Kidney epithelial cell (primary cell): ENCODE results near the gene NFASC. TPM values are rescaled to one million over a fixed set of nuclear protein-coding genes. Genes with fewer than 3 reads are reported as not detected.

Experiments
- DNase-seq: peaks from one replicate; pipeline ENCODE4 v3.0.0-alpha.2; 2010; ENCODE audit warnings: low read depth
- H3K27me3 ChIP-seq: 2 replicates; pipeline ENCODE4 v1.6.0; 2011; ENCODE audit warnings: low read length; ENCODE audit not compliant: control insufficient read depth, insufficient read depth
- H3K36me3 ChIP-seq: 2 replicates; pipeline ENCODE4 v1.5.1; 2011; ENCODE audit warnings: low read length; ENCODE audit not compliant: control insufficient read depth, insufficient read depth
- H3K4me3 ChIP-seq: 2 replicates; pipeline ENCODE4 v1.5.1; 2011; ENCODE audit warnings: low read depth, mild to moderate bottlenecking, control low read depth, low read length
- total RNA-seq: library from RNA; depleted of rRNA; stranded (reverse); fragments of >200 nt; gene quantifications from 2 replicates; pipeline ENCODE4 v1.2.3, GENCODE V29; 2015
- TF ChIP-seq, protein P1 (sequence below): IDR thresholded peaks from 2 replicates; pipeline ENCODE4 v1.5.1; 2011; ENCODE audit warnings: mild to moderate bottlenecking, moderate library complexity, low read length, control low read depth, inconsistent platforms; ENCODE audit not compliant: insufficient read depth, poor library complexity, severe bottlenecking

The NFASC gene
- total RNA-seq, 1 donor from 2014 or later: 1.2 TPM

- TF ChIP-seq, protein P1, sequence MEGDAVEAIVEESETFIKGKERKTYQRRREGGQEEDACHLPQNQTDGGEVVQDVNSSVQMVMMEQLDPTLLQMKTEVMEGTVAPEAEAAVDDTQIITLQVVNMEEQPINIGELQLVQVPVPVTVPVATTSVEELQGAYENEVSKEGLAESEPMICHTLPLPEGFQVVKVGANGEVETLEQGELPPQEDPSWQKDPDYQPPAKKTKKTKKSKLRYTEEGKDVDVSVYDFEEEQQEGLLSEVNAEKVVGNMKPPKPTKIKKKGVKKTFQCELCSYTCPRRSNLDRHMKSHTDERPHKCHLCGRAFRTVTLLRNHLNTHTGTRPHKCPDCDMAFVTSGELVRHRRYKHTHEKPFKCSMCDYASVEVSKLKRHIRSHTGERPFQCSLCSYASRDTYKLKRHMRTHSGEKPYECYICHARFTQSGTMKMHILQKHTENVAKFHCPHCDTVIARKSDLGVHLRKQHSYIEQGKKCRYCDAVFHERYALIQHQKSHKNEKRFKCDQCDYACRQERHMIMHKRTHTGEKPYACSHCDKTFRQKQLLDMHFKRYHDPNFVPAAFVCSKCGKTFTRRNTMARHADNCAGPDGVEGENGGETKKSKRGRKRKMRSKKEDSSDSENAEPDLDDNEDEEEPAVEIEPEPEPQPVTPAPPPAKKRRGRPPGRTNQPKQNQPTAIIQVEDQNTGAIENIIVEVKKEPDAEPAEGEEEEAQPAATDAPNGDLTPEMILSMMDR: no peak
- H3K36me3 ChIP-seq: no peaks in the 10 kb centered on the region
- no peak overlapping the region for H3K4me3 ChIP-seq
- no peak for DNase-seq
- H3K27me3 ChIP-seq: peaks cover 25% of the 10 kb centered on the region
These were observed 182.6 kb downstream of the NFASC start for GRCh38 chr1:205053296-205053695.

DNA sequence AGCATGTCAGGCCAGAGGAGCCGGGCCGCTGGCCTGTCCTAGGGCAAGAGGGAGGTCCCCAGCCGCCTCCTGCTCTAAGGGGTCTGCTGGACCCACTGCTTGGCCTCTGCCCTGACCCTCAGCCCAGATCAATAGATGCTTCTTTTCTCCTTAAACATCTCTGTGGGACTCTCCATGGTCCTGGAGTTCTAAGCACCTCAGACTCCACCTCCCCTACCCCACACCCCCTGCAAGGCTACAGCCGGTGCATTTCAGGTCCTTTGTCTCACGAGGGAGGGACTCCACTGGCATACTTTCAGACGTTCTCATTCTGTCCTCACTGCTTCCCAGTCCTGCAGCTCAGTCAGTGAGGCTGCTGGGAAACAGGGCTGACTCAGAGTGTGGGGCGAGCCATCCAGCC lies 183.4 kb downstream of the NFASC start:
- Histone ChIP-seq H3K4me3 (no peak overlapping the region), H3K36me3 (no peaks in the 10 kb centered on the region), H3K27me3 (peaks cover 26% of the 10 kb centered on the region)
- TF ChIP-seq, protein P1: no peak
- DNase-seq: no peak

DNA sequence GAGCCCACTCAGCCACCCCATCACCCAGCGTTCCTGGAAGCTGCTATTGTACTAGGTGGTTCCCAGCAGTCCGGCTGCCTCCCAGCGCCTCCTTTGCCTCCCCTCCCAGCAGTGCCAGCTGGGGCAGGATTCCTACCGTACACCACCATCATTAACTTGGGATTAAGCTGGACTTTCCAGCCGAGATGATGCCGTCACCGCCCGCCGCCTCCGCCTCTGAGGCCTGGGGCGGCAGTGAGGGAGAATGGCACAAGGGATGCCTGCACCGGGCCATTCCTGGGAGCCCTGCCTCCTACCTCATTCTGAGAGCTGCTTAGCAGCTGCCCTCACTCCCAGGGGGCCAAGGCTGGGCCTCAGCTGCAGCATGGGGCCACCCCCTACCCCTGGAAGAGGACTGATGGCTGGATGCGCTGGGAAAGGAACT lies 185.5 kb downstream of the NFASC start:
- no peak for DNase-seq
- Histone ChIP-seq H3K36me3 (no peaks in the 10 kb centered on the region), H3K27me3 (peaks cover 21% of the 10 kb centered on the region), H3K4me3 (no peak overlapping the region)
- TF ChIP-seq, protein P1: no peak

DNA sequence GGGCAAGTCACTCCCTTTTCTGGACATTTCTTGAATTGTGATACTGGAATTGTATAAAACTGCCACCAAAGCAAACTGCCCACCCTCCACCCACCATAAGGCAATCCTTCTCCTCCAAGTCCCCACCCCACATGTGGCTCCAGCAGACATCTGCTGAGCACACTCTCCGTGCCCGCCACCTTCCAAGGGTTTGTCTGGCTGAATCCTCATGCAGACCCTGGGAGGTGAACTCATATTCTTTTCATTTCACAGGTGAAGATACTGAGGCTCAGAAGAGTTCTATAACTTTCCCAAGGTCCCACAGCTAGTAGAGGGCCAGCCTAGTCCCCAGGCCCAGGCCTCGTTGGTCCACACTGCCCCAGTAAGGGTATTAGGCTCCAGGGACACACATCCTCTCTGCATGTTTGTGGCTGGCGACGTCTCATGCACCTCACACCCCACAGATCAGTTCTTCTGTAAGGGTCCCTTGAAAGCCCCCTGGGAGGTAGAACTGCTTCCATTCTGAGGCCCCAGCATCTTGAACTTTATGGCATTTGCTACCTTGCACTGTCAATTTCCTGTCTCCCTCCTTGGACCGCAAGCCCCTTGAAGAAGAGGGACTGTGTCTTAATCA lies 186.4 kb downstream of the NFASC start:
- no peak for DNase-seq
- H3K36me3 ChIP-seq: no peaks in the 10 kb centered on the region
- TF ChIP-seq, protein P1: no peak
- H3K4me3 ChIP-seq: no peak overlapping the region
- peaks cover 22% of the 10 kb centered on the region for H3K27me3 ChIP-seq

DNA sequence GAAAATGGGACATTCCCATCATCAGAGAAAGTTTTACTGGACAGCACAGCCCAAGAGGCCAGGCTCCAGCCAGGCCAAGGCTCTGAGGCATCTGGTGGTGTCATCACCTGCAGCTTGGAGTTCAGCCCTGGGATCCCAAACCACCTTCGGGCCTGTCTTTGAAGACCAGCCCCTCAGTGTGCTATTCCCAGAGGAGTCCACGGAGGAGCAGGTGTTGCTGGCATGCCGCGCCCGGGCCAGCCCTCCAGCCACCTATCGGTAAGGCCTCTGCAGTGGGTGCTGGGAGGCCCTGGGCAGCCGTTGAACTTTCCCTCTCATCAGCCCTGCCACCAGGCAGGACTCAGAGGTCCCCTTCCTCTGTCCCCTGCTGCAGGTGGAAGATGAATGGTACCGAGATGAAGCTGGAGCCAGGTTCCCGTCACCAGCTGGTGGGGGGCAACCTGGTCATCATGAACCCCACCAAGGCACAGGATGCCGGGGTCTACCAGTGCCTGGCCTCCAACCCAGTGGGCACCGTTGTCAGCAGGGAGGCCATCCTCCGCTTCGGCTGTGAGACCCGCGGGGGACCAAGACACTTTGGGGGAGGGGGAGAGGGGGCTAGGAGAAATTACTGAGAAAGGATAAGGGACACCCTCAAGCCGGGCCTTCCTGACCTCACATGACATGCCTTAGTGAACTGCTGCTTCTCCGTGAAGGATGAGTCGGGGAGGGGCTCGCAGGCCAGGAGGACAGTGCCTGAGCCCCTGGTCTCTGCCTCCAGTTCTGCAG lies 187.3 kb downstream of the NFASC start:
- no peak for DNase-seq
- H3K27me3 ChIP-seq: peaks cover 20% of the 10 kb centered on the region
- TF ChIP-seq, protein P1: no peak
- H3K4me3 ChIP-seq: no peak overlapping the region
- H3K36me3 ChIP-seq: no peaks in the 10 kb centered on the region
